ENCODE measurements around the gene KCNQ1. TPM values are rescaled to one million over a fixed set of nuclear protein-coding genes. Genes with fewer than 3 reads are reported as not detected.

The KCNQ1 gene
- total RNA-seq, 3 donors from 2014 or later: 3.6 to 6.2 (median 5.1) TPM

- Histone ChIP-seq H3K27me3 (no peaks in the 10 kb centered on the region), H3K9me3 (no peaks in the 10 kb centered on the region), H3K4me3 (no peak overlapping the region), H3K4me1 (no peaks in the 10 kb centered on the region), H3K36me3 (no peaks in the 10 kb centered on the region), H3K27ac (no peak overlapping the region)
- intact Hi-C loops (cut with DNase I; ENCODE audit: low total_unique reads): no loop called here
- TF ChIP-seq POLR2A (IDR thresholded peaks at IDR 0.05): no peak
- no peak for TF ChIP-seq CTCF (IDR thresholded peaks at IDR 0.05)
- TF ChIP-seq POLR2AphosphoS5 (IDR thresholded peaks at IDR 0.05): no peak
- DNase-seq (ENCODE audit: low spot score in 2 of 2): no peak
Measured at GRCh38 chr11:2766166-2766565, 321.4 kb downstream of the KCNQ1 start.

- H3K4me1 ChIP-seq: no peaks in the 10 kb centered on the region
- H3K9me3 ChIP-seq: no peaks in the 10 kb centered on the region
- H3K27me3 ChIP-seq: no peaks in the 10 kb centered on the region
- no peak for TF ChIP-seq CTCF (IDR thresholded peaks at IDR 0.05)
- TF ChIP-seq POLR2AphosphoS5 (IDR thresholded peaks at IDR 0.05): no peak
- no peak for TF ChIP-seq POLR2A (IDR thresholded peaks at IDR 0.05)
- no peak for DNase-seq (ENCODE audit: low spot score in 2 of 2)
- intact Hi-C loops (cut with DNase I; ENCODE audit: low total_unique reads): no loop called here
- H3K27ac ChIP-seq: no peak overlapping the region
- H3K4me3 ChIP-seq: no peak overlapping the region
- no peaks in the 10 kb centered on the region for H3K36me3 ChIP-seq
Measured at GRCh38 chr11:2767071-2767470, 322.3 kb downstream of the KCNQ1 start.

GRCh38 chr11:2767801-2768200 lies 323.0 kb downstream of the KCNQ1 start:
- Histone ChIP-seq H3K27ac (no peak overlapping the region), H3K9me3 (no peaks in the 10 kb centered on the region), H3K36me3 (no peaks in the 10 kb centered on the region), H3K4me1 (no peaks in the 10 kb centered on the region), H3K27me3 (no peaks in the 10 kb centered on the region), H3K4me3 (no peak overlapping the region)
- intact Hi-C loops (cut with DNase I; ENCODE audit: low total_unique reads): no loop called here
- DNase-seq (ENCODE audit: low spot score in 2 of 2): peak; percentile 7 to 43
- TF ChIP-seq POLR2A (IDR thresholded peaks at IDR 0.05) (no peak), CTCF (IDR thresholded peaks at IDR 0.05) (no peak), POLR2AphosphoS5 (IDR thresholded peaks at IDR 0.05) (no peak)

GRCh38 chr11:2768471-2769408 lies 323.9 kb downstream of the KCNQ1 start:
- no peaks in the 10 kb centered on the region for H3K36me3 ChIP-seq
- H3K27me3 ChIP-seq: no peaks in the 10 kb centered on the region
- H3K4me1 ChIP-seq: no peaks in the 10 kb centered on the region
- TF ChIP-seq POLR2A (IDR thresholded peaks at IDR 0.05) (no peak), POLR2AphosphoS5 (IDR thresholded peaks at IDR 0.05) (no peak), CTCF (IDR thresholded peaks at IDR 0.05) (no peak)
- no peak overlapping the region for H3K27ac ChIP-seq
- intact Hi-C loops (cut with DNase I; ENCODE audit: low total_unique reads): no loop called here
- no peaks in the 10 kb centered on the region for H3K9me3 ChIP-seq
- peak; percentile 7 to 50 for DNase-seq (ENCODE audit: low spot score in 2 of 2)
- no peak overlapping the region for H3K4me3 ChIP-seq

GRCh38 chr11:2769409-2770095 lies 324.7 kb downstream of the KCNQ1 start:
- H3K27me3 ChIP-seq: no peaks in the 10 kb centered on the region
- TF ChIP-seq POLR2A (IDR thresholded peaks at IDR 0.05) (no peak), CTCF (IDR thresholded peaks at IDR 0.05) (no peak)
- no peak overlapping the region for H3K27ac ChIP-seq
- DNase-seq (ENCODE audit: low spot score in 2 of 2): peak; percentile 6 to 43
- H3K4me1 ChIP-seq: no peaks in the 10 kb centered on the region
- intact Hi-C loops (cut with DNase I; ENCODE audit: low total_unique reads): loop anchor here (10.0 kb wide), 1 partner anchor 75 kb away; no protein-coding TSS in a partner anchor
- no peak overlapping the region for H3K4me3 ChIP-seq
- no peaks in the 10 kb centered on the region for H3K36me3 ChIP-seq
- H3K9me3 ChIP-seq: no peaks in the 10 kb centered on the region
